ENCODE data around the gene ACBD6. TPM values are rescaled to one million over a fixed set of nuclear protein-coding genes. Genes with fewer than 3 reads are reported as not detected.
"Not testable (repeated sequence)": the region's sequence is repeated elsewhere in the genome, so short reads cannot be mapped to it uniquely, and the experiment has no call there.

Gene ACBD6
- total and polyA plus RNA-seq, 8 donors, result 15.0 to 25.1 (median 18.6) TPM

DNA sequence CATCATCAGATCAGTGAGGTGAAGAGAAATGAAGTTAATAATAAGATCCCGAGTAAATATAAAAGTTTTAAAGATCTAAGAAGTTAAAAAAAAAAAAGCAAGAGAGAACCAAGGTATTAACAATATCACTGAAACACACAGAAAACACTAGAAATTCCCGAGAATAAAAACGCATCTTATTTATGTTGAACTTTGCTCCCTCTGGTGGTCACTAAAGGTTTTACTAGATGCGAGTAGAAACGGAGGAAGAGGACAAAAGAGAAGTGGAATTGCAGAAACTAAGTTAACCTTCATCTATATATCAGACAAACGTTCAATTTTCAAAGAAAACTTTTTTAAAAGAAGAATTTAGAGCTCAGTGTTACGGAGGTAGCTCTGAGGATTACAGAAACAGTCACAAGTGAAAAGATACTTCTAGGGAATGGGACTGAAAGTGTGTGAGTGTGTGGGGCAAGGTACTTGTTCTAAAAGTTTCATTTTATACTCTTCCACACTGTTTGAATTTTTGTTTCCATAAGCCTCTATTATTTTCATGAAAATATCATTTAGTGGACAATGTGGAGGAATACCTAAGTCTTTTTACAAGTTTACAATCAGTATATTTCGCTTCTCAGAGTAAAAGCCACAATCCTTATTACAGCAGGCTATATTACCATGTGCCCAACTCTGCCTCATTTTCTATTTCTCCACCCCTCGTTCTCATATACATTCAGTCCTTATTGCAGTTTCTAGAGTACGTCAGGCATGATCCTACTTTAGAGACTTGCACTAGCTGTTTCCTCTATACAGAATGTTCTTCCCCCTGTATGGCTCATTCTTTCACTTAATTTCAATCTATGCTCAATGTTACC, 19.7 kb downstream of the ACBD6 start:
- no peaks in the 10 kb centered on the region for H3K9me3 ChIP-seq
- H3K36me3 ChIP-seq, result no peaks in the 10 kb centered on the region
- H3K4me3 ChIP-seq, result no peak overlapping the region
- FAIRE-seq, result peak; percentile 87
- peak in 3 of 4 donors; percentile 62 to 74 (median 71) for ATAC-seq
- DNase-seq, result no peak
- peak; percentile 39 to 68 (median 43) for TF ChIP-seq CTCF (IDR thresholded peaks at IDR 0.05)
- H3K27me3 ChIP-seq, result no peaks in the 10 kb centered on the region
- 22 to 25% methylated on average over 10 of the region's 10 CpGs for WGBS, 2 donors
- intact Hi-C loops (cut with DNase I), result loop anchor here in 1 of 3 donors (5.0 kb wide), 1 partner anchor 230 kb away; no protein-coding TSS in a partner anchor
- H3K4me1 ChIP-seq, result no peaks in the 10 kb centered on the region
- no peak overlapping the region for H3K27ac ChIP-seq

GRCh38 chr1:180470031-180470430, 32.3 kb downstream of the ACBD6 start:
- intact Hi-C loops (cut with DNase I), result loop anchor here in 1 of 3 donors (10.0 kb wide), 1 partner anchor 275 kb away; no protein-coding TSS in a partner anchor

DNA sequence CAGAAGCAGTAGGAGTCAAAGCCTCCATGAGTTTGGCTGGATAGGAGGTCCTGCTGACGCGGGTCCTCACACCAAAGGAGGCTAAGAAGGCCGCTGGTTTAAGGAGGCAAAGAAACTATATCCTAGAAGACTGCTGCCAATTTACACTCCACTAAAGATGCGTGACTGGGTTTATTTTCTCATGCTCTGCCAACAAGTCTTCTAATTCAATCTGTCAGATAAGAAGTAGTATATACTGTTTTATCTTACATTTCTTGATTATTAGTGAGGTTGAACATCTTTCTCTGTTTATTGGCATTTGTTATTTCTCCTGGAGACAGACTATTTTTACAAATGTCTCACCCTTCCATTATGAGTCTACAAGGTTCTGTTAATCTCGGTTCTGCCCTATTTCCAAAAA, 34.1 kb downstream of the ACBD6 start:
- H3K9me3 ChIP-seq, result no peaks in the 10 kb centered on the region
- intact Hi-C loops (cut with DNase I), result no loop called here
- 90 to 92% methylated on average over 5 of the region's 5 CpGs for WGBS, 2 donors
- ATAC-seq (no peak), FAIRE-seq (no peak), DNase-seq (no peak)
- TF ChIP-seq CTCF (IDR thresholded peaks at IDR 0.05), result no peak
- no peaks in the 10 kb centered on the region for H3K27me3 ChIP-seq
- H3K4me1 ChIP-seq, result no peaks in the 10 kb centered on the region
- no peak overlapping the region for H3K27ac ChIP-seq
- no peak overlapping the region for H3K4me3 ChIP-seq
- H3K36me3 ChIP-seq, result no peaks in the 10 kb centered on the region

More at GRCh38 chr1:180470031-180470430, 32.3 kb downstream of the ACBD6 start:
- Histone ChIP-seq H3K36me3 (no peaks in the 10 kb centered on the region), H3K27ac (no peak overlapping the region), H3K4me3 (no peak overlapping the region), H3K27me3 (no peaks in the 10 kb centered on the region), H3K9me3 (no peaks in the 10 kb centered on the region), H3K4me1 (no peaks in the 10 kb centered on the region)
- ATAC-seq, result no peak
- WGBS, 2 donors, result 93 to 98% methylated on average over 1 of the region's 1 CpG
- FAIRE-seq, result no peak
- TF ChIP-seq CTCF (IDR thresholded peaks at IDR 0.05), result no peak
- DNase-seq, result no peak

DNA sequence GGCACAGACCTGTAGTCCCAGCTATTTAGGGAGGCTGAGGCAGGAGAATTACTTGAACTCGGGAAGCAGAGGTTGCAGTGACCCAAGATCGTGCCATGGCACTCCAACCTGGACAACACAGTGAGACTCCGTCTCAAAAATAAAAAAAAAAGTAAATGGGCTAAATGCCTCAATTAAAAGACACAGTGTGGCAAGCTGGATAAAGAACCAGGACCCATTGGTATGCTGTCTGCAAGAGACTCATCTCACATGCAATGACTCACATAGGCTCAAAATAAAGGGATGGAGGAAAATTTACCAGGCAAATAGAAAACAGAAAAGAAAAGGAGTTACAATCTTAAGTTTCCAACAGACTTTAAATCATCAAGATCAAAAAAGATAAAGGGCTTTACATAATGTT, 40.3 kb downstream of the ACBD6 start:
- WGBS, 2 donors, result 82 to 88% methylated on average over 3 of the region's 3 CpGs
- ATAC-seq, result no peak
- no peak for TF ChIP-seq CTCF (IDR thresholded peaks at IDR 0.05)
- H3K4me3 ChIP-seq, result no peak overlapping the region
- H3K9me3 ChIP-seq, result no peaks in the 10 kb centered on the region
- H3K4me1 ChIP-seq, result no peaks in the 10 kb centered on the region
- FAIRE-seq, result no peak
- DNase-seq, result no peak
- intact Hi-C loops (cut with DNase I), result no loop called here
- H3K27me3 ChIP-seq, result no peaks in the 10 kb centered on the region
- no peaks in the 10 kb centered on the region for H3K36me3 ChIP-seq
- no peak overlapping the region for H3K27ac ChIP-seq

- H3K9me3 ChIP-seq; DNase-seq; H3K4me1 ChIP-seq; H3K36me3 ChIP-seq; H3K27me3 ChIP-seq; H3K4me3 ChIP-seq; ATAC-seq; intact Hi-C loops (cut with DNase I); FAIRE-seq; H3K27ac ChIP-seq: not testable (repeated sequence)
- WGBS, 2 donors, result 98 to 100% methylated on average over 4 of the region's 4 CpGs
Measured at GRCh38 chr1:180461682-180462081, 40.7 kb downstream of the ACBD6 start.

Measured in pancreas (tissue), 10 donors.